Measurements from ENCODE around the gene BMX. TPM values are rescaled to one million over a fixed set of nuclear protein-coding genes. Genes with fewer than 3 reads are reported as not detected.
A peak's percentile ranks its signal among the peaks of the same experiment; 100 is the strongest.

BMX gene
- polyA plus RNA-seq, 1 experiment: not detected

GRCh38 chrX:15475021-15475420, 25.6 kb upstream of the BMX start:
- ChIA-PET POLR2A (no interaction called here), CTCF (interaction anchor here (0.9 to 1.3 kb wide), 2 partner anchors 88 to 126 kb away, joined by 3 to 4 read pairs; no protein-coding TSS in a partner anchor)
- H3K4me3 ChIP-seq (ENCODE audit: low read depth, low read length): no peak overlapping the region
- no peak for TF ChIP-seq CTCF (IDR thresholded peaks at IDR 0.05; ENCODE audit: insufficient read depth, low read depth, low read length)
- H3K36me3 ChIP-seq (ENCODE audit: control insufficient read depth, insufficient read depth, low read length): no peaks in the 10 kb centered on the region
- DNase-seq (ENCODE audit: low read depth): no peak
- H3K27me3 ChIP-seq (ENCODE audit: control insufficient read depth, insufficient read depth, low read length): no peaks in the 10 kb centered on the region

- Histone ChIP-seq H3K4me3 (ENCODE audit: low read depth, low read length) (no peak overlapping the region), H3K27me3 (ENCODE audit: control insufficient read depth, insufficient read depth, low read length) (no peaks in the 10 kb centered on the region), H3K36me3 (ENCODE audit: control insufficient read depth, insufficient read depth, low read length) (no peaks in the 10 kb centered on the region)
- no peak for DNase-seq (ENCODE audit: low read depth)
- CTCF ChIA-PET: interaction anchor here (1.4 kb wide), 1 partner anchor 90 kb away, joined by 4 read pairs; no protein-coding TSS in a partner anchor
- no peak for TF ChIP-seq CTCF (IDR thresholded peaks at IDR 0.05; ENCODE audit: insufficient read depth, low read depth, low read length)
- POLR2A ChIA-PET: no interaction called here
Measured at GRCh38 chrX:15475486-15475885, 25.1 kb upstream of the BMX start.

- ChIA-PET POLR2A (no interaction called here), CTCF (no interaction called here)
- DNase-seq (ENCODE audit: low read depth): no peak
- no peak for TF ChIP-seq CTCF (IDR thresholded peaks at IDR 0.05; ENCODE audit: insufficient read depth, low read depth, low read length)
- H3K27me3 ChIP-seq (ENCODE audit: control insufficient read depth, insufficient read depth, low read length): no peaks in the 10 kb centered on the region
- no peaks in the 10 kb centered on the region for H3K36me3 ChIP-seq (ENCODE audit: control insufficient read depth, insufficient read depth, low read length)
- no peak overlapping the region for H3K4me3 ChIP-seq (ENCODE audit: low read depth, low read length)
Measured at GRCh38 chrX:15483891-15484290, 16.7 kb upstream of the BMX start.

- H3K36me3 ChIP-seq (ENCODE audit: control insufficient read depth, insufficient read depth, low read length): no peaks in the 10 kb centered on the region; the same call in 1 of the 2 replicates
- ChIA-PET CTCF (no interaction called here), POLR2A (no interaction called here)
- peak overlapping the region; percentile 50 for H3K4me3 ChIP-seq (ENCODE audit: low read depth, low read length)
- no peak for DNase-seq (ENCODE audit: low read depth)
- no peaks in the 10 kb centered on the region for H3K27me3 ChIP-seq (ENCODE audit: control insufficient read depth, insufficient read depth, low read length)
- no peak for TF ChIP-seq CTCF (IDR thresholded peaks at IDR 0.05; ENCODE audit: insufficient read depth, low read depth, low read length)
Measured at GRCh38 chrX:15492469-15492868, 8.1 kb upstream of the BMX start.

- no peaks in the 10 kb centered on the region; the same call in 1 of the 2 replicates for H3K36me3 ChIP-seq (ENCODE audit: control insufficient read depth, insufficient read depth, low read length)
- ChIA-PET POLR2A (no interaction called here), CTCF (interaction anchor here (0.8 kb wide), 1 partner anchor 72 kb away, joined by 3 read pairs; no protein-coding TSS in a partner anchor)
- peak; percentile 27 for DNase-seq (ENCODE audit: low read depth)
- peak; percentile 56 for TF ChIP-seq CTCF (IDR thresholded peaks at IDR 0.05; ENCODE audit: insufficient read depth, low read depth, low read length)
- H3K4me3 ChIP-seq (ENCODE audit: low read depth, low read length): peak within 1 kb of the TSS; percentile 50
- no peaks in the 10 kb centered on the region for H3K27me3 ChIP-seq (ENCODE audit: control insufficient read depth, insufficient read depth, low read length)
Measured at GRCh38 chrX:15493118-15493962, 7.3 kb upstream of the BMX start, which contains the start of gene PIR. PIR (minus strand) TSS chrX:15493333; CDS start chrX:15491257, 2,076 bp downstream.

Data from BJ (cell line).